ENCODE results near the gene CHIT1.

- TF ChIP-seq USF2 (IDR thresholded peaks at IDR 0.05; ENCODE audit: borderline replicate concordance, low read depth, low read length): no peak
- TF ChIP-seq YY1 (IDR thresholded peaks at IDR 0.05; ENCODE audit: low read depth): no peak
- no peak for TF ChIP-seq FOSL2 (IDR thresholded peaks at IDR 0.05; ENCODE audit: borderline replicate concordance, low read depth)
- TF ChIP-seq CTCF (IDR thresholded peaks at IDR 0.05): no peak
- TF ChIP-seq, protein P1, sequence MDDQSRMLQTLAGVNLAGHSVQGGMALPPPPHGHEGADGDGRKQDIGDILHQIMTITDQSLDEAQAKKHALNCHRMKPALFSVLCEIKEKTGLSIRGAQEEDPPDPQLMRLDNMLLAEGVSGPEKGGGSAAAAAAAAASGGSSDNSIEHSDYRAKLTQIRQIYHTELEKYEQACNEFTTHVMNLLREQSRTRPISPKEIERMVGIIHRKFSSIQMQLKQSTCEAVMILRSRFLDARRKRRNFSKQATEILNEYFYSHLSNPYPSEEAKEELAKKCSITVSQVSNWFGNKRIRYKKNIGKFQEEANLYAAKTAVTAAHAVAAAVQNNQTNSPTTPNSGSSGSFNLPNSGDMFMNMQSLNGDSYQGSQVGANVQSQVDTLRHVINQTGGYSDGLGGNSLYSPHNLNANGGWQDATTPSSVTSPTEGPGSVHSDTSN (IDR thresholded peaks at IDR 0.05): no peak
- TF ChIP-seq POLR2AphosphoS5 (IDR thresholded peaks at IDR 0.05; ENCODE audit: low read depth, low read length): no peak
- no peak for TF ChIP-seq RFX5 (IDR thresholded peaks at IDR 0.05; ENCODE audit: low read length)
- TF ChIP-seq EZH2phosphoT487 (IDR thresholded peaks at IDR 0.05; ENCODE audit: borderline replicate concordance, low read depth): no peak
- TF ChIP-seq FOXM1 (IDR thresholded peaks at IDR 0.05; ENCODE audit: low read depth): no peak
- no peak for TF ChIP-seq JUND (IDR thresholded peaks at IDR 0.05)
- TF ChIP-seq RAD21 (IDR thresholded peaks at IDR 0.05; ENCODE audit: low read length): no peak
- TF ChIP-seq, protein P2, sequence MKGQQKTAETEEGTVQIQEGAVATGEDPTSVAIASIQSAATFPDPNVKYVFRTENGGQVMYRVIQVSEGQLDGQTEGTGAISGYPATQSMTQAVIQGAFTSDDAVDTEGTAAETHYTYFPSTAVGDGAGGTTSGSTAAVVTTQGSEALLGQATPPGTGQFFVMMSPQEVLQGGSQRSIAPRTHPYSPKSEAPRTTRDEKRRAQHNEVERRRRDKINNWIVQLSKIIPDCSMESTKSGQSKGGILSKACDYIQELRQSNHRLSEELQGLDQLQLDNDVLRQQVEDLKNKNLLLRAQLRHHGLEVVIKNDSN (IDR thresholded peaks at IDR 0.05; ENCODE audit: borderline replicate concordance, low read depth): no peak
- no peak for TF ChIP-seq SMC3 (IDR thresholded peaks at IDR 0.05; ENCODE audit: low read depth, low read length)
- no peak for TF ChIP-seq REST (IDR thresholded peaks at IDR 0.05; ENCODE audit: low read depth, low read length)
Observed at GRCh38 chr1:203219171-203219570, 10.3 kb downstream of the CHIT1 start.
